ENCODE measurements around the gene NMU.

The NMU gene

GRCh38 chr4:55611358-55612059 lies 24.6 kb downstream of the NMU start:
- H3K4me3 ChIP-seq (ENCODE audit: low read length) = no peak overlapping the region
- TF ChIP-seq CTCF (conservative IDR thresholded peaks at IDR 0.05; ENCODE audit: low read length) = no peak
- DNase-seq (ENCODE audit: low read depth) = no peak

DNA sequence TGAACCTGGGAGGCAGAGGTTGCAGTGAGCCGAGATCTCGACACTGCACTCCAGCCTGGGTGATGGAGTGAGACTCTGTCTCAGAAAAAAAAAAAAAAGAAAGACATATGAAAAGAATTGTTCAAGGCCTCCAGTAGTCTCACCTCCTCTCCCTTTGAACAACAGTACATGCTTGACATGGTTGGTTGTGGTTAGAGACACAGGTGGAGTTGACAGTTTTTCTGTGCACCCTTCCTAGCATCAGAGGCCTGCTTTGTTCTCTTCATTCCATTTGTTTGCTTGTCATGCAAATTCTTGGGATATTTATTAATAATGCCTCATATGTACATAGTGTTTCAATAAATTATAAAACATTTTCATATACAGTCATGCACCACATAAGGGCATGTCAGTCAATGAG lies 25.7 kb downstream of the NMU start:
- no peak overlapping the region for H3K4me3 ChIP-seq (ENCODE audit: low read length)
- TF ChIP-seq CTCF (conservative IDR thresholded peaks at IDR 0.05; ENCODE audit: low read length) = no peak
- no peak for DNase-seq (ENCODE audit: low read depth)

DNA sequence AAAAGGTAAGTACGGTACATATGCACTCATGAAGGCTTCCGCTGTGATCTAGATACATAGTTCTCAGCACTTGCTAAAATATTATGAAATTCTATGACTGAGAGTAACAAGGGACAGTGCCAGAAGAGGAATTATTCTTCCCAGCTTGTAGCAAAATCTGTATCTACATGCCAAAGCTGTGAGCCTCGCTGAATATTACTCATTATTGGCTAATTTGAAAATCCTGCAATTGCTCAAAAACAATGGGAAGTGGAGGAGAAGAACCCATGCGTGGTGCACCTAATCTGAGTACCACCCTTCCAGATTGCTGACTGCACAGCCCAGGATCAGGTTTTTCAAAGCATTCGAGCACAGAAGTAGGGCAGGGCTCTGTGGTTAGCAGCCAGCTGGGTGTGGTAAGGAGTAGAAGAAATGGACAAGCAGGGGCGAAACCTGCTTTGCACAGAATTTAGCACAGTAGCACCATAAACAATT lies 26.7 kb downstream of the NMU start:
- peak; percentile 73 for DNase-seq (ENCODE audit: low read depth)
- no peak for TF ChIP-seq CTCF (conservative IDR thresholded peaks at IDR 0.05; ENCODE audit: low read length)
- H3K4me3 ChIP-seq (ENCODE audit: low read length) = no peak overlapping the region

- no peak overlapping the region for H3K4me3 ChIP-seq (ENCODE audit: low read length)
- no peak for TF ChIP-seq CTCF (conservative IDR thresholded peaks at IDR 0.05; ENCODE audit: low read length)
- no peak for DNase-seq (ENCODE audit: low read depth)
Measured at GRCh38 chr4:55608591-55608990, 27.5 kb downstream of the NMU start.

- no peak overlapping the region for H3K4me3 ChIP-seq (ENCODE audit: low read length)
- TF ChIP-seq CTCF (conservative IDR thresholded peaks at IDR 0.05; ENCODE audit: low read length) = no peak
- DNase-seq (ENCODE audit: low read depth) = no peak
Measured at GRCh38 chr4:55604996-55605395, 31.1 kb downstream of the NMU start.

DNA sequence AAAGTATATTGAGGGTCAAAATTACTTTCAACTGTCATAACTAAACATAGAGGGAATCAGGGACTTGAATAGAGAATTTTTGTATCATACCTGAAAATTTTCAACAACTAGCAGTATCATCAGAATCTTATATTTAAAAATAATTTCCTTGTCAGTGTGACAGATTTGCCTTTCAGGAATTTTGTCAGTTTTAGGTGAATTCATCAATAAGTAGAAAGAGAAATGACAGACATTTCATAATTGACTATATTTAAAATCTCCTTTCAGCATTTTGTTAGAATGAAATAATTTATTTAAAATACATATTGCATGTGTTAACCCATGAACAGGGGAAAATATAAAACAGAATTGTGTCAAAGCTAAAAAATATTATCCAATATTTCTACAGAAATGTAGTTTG lies 35.5 kb downstream of the NMU start:
- no peak overlapping the region for H3K4me3 ChIP-seq (ENCODE audit: low read length)
- no peak for DNase-seq (ENCODE audit: low read depth)
- TF ChIP-seq CTCF (conservative IDR thresholded peaks at IDR 0.05; ENCODE audit: low read length) = no peak

- no peak for DNase-seq (ENCODE audit: low read depth)
- TF ChIP-seq CTCF (conservative IDR thresholded peaks at IDR 0.05; ENCODE audit: low read length) = no peak
- no peak overlapping the region for H3K4me3 ChIP-seq (ENCODE audit: low read length)
Measured at GRCh38 chr4:55598641-55599040, 37.5 kb downstream of the NMU start.
